IPS-11a (cell line): ENCODE results near the gene SLC35B3.
"Not testable (repeated sequence)": the region's sequence is repeated elsewhere in the genome, so short reads cannot be mapped to it uniquely, and the experiment has no call there.

Experiments used
- H3K4me3 ChIP-seq: one replicate; pipeline ENCODE4 v1.5.1; 2013; ENCODE audit warnings: low read depth, low read length, control low read depth

The SLC35B3 gene

GRCh38 chr6:8415280-8415679, 20.1 kb downstream of the SLC35B3 start:
- H3K4me3 ChIP-seq, result no peak overlapping the region

- no peak overlapping the region for H3K4me3 ChIP-seq
Measured at GRCh38 chr6:8414844-8415243, 20.5 kb downstream of the SLC35B3 start.

- not testable (repeated sequence) for H3K4me3 ChIP-seq
Measured at GRCh38 chr6:8405946-8406345, 29.4 kb downstream of the SLC35B3 start.

GRCh38 chr6:8402546-8402945, 32.8 kb downstream of the SLC35B3 start:
- no peak overlapping the region for H3K4me3 ChIP-seq

GRCh38 chr6:8400663-8401062, 34.7 kb downstream of the SLC35B3 start:
- no peak overlapping the region for H3K4me3 ChIP-seq

GRCh38 chr6:8392569-8392968, 42.8 kb downstream of the SLC35B3 start:
- no peak overlapping the region for H3K4me3 ChIP-seq

- no peak overlapping the region for H3K4me3 ChIP-seq
Measured at GRCh38 chr6:8391934-8392333, 43.4 kb downstream of the SLC35B3 start.

- H3K4me3 ChIP-seq, result no peak overlapping the region
Measured at GRCh38 chr6:8389036-8389818, 46.1 kb downstream of the SLC35B3 start.

- H3K4me3 ChIP-seq, result no peak overlapping the region
Measured at GRCh38 chr6:8387942-8388437, 47.4 kb downstream of the SLC35B3 start.

- H3K4me3 ChIP-seq, result no peak overlapping the region
Measured at GRCh38 chr6:8383584-8383983, 51.8 kb downstream of the SLC35B3 start.

GRCh38 chr6:8382434-8382833, 52.9 kb downstream of the SLC35B3 start:
- H3K4me3 ChIP-seq, result no peak overlapping the region

- H3K4me3 ChIP-seq, result no peak overlapping the region
Measured at GRCh38 chr6:8375916-8376315, 59.4 kb downstream of the SLC35B3 start.
